Panc1 (cell line): ENCODE results near the gene UBTD1.

Source experiments
- POLR2AphosphoS5 ChIP-seq: IDR thresholded peaks from 2 replicates; pipeline ENCODE4 v1.6.1; 2012; ENCODE audit warnings: mild to moderate bottlenecking, low read depth, low read length, moderate library complexity
- TCF7L2 ChIP-seq: IDR thresholded peaks from 2 replicates; pipeline ENCODE4 v1.6.1; 2011; ENCODE audit warnings: mild to moderate bottlenecking, low read depth, low read length, inconsistent platforms
- TF ChIP-seq, protein P1 (sequence below): fragments of 450-650 bp; IDR thresholded peaks from 2 replicates; pipeline ENCODE4 v1.5.1; 2017; ENCODE audit warnings: mild to moderate bottlenecking
- TF ChIP-seq, protein P2 (sequence below), 2 experiments: IDR thresholded peaks; 2 replicates each; pipeline ENCODE4 v1.6.1; 2011 to 2012; ENCODE audit warnings: low read depth in 2 of 2, control low read depth in 1 of 2, low read length in 1 of 2, mild to moderate bottlenecking in 1 of 2, moderate library complexity in 1 of 2; ENCODE audit not compliant: insufficient read depth in 1 of 2

DNA sequence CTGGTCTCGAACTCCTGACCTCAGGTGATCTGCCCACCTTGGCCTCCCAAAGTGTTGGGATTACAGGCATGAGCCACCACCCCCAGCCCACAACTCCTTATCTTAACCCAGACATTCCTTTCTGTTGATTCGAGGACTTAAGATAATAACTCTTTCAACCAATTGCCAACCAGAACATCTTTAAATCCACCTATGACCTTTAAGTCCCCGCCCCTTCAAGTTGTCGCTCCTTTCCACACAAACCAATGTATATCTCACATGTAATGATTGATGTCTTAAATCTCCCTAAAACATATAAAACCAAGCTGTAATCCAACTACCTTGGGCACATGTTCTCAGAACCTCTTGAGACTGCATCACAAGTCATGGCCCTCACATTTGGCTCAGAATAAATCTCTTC, 66.1 kb downstream of the UBTD1 start:
- TF ChIP-seq, protein P1, sequence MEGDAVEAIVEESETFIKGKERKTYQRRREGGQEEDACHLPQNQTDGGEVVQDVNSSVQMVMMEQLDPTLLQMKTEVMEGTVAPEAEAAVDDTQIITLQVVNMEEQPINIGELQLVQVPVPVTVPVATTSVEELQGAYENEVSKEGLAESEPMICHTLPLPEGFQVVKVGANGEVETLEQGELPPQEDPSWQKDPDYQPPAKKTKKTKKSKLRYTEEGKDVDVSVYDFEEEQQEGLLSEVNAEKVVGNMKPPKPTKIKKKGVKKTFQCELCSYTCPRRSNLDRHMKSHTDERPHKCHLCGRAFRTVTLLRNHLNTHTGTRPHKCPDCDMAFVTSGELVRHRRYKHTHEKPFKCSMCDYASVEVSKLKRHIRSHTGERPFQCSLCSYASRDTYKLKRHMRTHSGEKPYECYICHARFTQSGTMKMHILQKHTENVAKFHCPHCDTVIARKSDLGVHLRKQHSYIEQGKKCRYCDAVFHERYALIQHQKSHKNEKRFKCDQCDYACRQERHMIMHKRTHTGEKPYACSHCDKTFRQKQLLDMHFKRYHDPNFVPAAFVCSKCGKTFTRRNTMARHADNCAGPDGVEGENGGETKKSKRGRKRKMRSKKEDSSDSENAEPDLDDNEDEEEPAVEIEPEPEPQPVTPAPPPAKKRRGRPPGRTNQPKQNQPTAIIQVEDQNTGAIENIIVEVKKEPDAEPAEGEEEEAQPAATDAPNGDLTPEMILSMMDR, result no peak
- TF ChIP-seq, protein P2, sequence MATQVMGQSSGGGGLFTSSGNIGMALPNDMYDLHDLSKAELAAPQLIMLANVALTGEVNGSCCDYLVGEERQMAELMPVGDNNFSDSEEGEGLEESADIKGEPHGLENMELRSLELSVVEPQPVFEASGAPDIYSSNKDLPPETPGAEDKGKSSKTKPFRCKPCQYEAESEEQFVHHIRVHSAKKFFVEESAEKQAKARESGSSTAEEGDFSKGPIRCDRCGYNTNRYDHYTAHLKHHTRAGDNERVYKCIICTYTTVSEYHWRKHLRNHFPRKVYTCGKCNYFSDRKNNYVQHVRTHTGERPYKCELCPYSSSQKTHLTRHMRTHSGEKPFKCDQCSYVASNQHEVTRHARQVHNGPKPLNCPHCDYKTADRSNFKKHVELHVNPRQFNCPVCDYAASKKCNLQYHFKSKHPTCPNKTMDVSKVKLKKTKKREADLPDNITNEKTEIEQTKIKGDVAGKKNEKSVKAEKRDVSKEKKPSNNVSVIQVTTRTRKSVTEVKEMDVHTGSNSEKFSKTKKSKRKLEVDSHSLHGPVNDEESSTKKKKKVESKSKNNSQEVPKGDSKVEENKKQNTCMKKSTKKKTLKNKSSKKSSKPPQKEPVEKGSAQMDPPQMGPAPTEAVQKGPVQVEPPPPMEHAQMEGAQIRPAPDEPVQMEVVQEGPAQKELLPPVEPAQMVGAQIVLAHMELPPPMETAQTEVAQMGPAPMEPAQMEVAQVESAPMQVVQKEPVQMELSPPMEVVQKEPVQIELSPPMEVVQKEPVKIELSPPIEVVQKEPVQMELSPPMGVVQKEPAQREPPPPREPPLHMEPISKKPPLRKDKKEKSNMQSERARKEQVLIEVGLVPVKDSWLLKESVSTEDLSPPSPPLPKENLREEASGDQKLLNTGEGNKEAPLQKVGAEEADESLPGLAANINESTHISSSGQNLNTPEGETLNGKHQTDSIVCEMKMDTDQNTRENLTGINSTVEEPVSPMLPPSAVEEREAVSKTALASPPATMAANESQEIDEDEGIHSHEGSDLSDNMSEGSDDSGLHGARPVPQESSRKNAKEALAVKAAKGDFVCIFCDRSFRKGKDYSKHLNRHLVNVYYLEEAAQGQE (IDR thresholded peaks at IDR 0.05; ENCODE audit: insufficient read depth in 1 of 2, low read depth in 2 of 2, low read length in 1 of 2), result no peak
- no peak for TF ChIP-seq POLR2AphosphoS5
- no peak for TF ChIP-seq TCF7L2
